Measurements from ENCODE around the gene MS4A15.
"Not testable (repeated sequence)": the region's sequence is repeated elsewhere in the genome, so short reads cannot be mapped to it uniquely, and the experiment has no call there.

MS4A15 gene, protein sequence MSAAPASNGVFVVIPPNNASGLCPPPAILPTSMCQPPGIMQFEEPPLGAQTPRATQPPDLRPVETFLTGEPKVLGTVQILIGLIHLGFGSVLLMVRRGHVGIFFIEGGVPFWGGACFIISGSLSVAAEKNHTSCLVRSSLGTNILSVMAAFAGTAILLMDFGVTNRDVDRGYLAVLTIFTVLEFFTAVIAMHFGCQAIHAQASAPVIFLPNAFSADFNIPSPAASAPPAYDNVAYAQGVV

DNA sequence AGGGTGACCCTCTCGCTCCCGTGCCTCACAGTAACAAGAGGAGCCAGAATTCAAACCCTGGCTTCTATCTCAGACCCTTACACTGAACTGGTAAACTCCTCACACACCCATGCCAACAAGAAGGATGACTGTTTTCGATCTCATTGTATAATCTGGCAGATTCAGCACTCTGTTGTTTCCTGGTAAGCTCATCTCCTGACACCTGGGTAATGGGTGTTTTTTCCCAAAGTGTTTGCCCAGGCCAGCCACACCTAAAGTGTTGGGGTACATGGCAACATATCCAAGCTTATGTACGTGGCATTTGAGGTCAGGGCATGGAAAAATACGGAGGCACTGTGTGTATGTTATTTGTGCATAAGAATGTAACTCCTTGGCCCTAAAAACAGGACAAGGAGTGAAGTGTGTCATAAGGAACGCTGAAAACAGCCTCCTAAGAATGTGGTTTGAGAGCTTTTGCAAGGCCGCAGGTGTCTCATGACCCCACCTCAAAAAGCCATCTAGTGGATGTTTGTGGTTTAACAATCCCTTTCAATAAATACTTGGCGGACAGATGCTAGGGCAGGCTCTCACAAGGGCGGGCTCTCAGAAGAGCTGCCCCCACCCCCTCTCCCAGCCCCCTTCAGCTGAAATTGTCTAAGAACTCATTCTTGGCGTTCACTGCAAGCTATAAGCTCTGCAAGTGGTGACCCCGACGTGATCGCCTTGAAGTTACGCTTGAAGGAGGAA is at the start of gene MS4A15:
Gene MS4A15, plus strand, starts transcription at position 561 of the 726 bp plus-strand sequence. CDS start 6,867 bp downstream, outside the sequence.
- H3K27ac ChIP-seq = no peak within 1 kb of the TSS

DNA sequence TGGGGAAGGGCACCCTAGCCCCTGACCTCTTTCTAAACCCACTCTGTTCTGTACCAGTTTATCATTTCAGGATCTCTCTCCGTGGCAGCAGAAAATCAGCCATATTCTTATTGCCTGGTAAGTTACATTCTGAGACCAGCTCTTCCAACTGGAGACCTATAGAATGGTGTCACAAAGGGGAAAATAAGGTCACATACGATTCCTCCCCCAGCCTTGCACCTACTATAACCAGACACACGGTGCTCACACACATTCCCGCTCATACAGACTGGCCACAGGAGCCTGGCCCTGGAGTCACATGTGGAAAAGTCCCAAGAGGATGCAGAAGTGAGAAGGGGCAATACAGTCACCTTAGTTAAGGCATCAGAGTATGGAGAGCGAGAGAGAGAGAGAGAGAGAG is 49.7 kb upstream of the MS4A15 start:
- no peak overlapping the region for H3K4me3 ChIP-seq
- H3K27ac ChIP-seq = no peak overlapping the region

More for the DNA sequence above, at the start of gene MS4A15:
- H3K4me3 ChIP-seq = no peak within 1 kb of the TSS

DNA sequence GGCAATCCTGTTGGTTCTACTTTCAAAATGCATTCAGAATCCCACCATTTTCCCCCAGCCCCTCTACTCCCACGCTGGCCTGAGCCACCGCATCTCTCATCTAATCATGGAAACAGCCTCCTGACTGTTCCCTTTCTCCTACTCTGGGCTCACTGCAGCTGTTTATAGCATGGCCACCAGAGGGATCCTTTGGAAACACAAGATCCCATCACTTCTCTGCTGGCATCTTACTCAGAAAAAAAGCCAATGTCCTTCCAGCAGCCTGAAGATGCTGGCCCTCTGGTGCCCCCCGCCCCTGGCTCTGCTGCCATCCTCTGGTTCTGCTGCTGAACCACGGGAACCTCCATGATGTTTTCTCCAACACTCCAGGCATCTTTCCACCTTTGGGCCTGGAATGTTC is 46.2 kb upstream of the MS4A15 start:
- Histone ChIP-seq H3K4me3 (no peak overlapping the region), H3K27ac (no peak overlapping the region)

DNA sequence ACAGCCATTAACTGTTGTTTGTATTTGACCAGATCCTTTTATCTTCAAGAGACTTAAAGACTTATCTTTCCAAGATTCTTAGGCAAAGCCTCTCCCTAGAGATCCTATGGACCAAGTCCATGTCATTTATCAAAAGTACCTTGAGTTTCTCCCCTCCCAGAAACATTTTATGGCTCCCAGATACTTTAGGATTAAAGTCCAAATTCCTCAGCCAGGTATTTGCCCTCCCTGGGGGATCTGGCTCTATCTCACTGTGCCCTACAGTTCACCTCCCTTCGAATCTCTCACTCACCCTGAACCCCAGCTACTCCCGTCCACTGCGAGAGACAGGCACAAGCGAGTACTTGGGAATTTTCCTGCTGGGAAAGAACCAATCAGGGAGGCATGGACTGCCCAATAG is 45.4 kb upstream of the MS4A15 start:
- Histone ChIP-seq H3K4me3 (no peak overlapping the region), H3K27ac (no peak overlapping the region)

DNA sequence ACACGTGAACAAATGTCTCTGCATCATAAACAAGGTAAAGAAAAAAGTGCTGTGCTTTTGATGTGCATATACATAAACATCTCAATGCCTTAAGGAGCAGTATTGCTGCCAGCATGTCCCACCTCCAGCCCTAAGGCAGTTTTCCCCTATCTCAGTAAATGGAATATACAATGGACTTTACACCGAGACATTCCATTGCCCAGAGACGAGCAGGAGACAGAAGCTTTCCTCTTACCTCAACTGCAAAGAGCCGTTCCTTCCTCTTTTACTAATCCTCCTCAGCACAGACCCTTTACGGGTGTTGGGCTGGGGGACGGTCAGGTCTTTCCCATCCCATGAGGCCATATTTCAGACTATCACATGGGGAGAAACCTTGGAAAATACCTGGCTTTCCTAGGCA is 43.2 kb upstream of the MS4A15 start:
- not testable (repeated sequence) for H3K4me3 ChIP-seq, H3K27ac ChIP-seq

DNA sequence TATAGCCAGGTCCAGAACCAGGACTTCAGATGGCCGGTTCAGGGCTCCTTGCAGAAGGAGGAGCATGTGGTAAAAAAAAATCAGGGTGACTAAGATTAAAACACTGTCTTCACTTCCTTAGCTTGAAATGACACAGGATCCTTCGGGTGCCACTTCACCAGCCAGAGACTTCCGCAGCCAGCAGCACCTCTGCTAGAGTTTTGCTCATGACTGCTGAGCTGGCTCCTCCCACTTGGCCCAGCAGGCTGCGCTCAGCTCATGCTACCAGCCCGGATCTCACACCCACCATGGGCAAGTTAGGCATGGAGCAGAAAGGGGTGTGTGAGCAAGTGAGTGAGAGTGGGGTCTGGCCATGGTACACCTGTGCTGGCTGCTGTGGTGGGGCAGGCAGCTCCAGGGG is 38.7 kb upstream of the MS4A15 start:
- H3K27ac ChIP-seq = no peak overlapping the region
- no peak overlapping the region for H3K4me3 ChIP-seq

DNA sequence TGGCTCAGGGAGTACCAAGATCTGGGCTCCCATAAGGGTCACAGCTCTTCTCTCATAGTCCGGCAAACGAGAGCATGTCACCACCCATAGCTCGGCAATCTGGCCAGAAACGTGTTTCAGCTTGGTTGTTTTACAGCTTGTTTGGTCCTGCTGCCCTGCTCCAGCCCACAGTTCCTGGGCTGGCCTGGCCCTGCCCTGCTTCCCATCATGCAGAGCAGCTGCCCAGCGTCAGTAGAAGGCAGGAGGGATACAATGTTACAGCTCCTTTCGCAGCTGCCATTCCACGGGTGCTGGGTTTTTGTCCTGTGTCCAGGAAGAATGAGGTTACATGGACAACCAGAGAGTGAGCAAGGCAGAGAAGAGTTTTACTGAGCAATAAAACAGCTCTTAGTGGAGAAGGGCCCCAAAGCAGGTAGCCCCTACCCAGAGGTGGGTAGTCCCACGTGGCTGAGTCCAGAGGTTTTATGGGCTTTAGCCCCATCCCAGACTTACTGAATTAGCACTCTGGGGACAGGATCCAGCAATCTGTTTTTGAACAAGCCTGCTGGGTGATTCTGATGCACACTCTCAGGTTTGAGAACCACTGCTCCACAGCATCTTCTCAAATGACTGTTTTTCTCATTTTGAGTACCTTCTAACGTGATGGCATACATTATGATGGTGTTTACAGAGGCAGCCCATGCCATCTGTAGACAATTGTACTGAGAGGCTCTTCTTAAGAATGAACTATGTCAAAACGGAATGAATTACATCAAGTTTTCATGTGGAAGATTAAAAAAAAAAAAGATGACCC is 37.9 kb upstream of the MS4A15 start:
- Histone ChIP-seq H3K4me3 (no peak overlapping the region), H3K27ac (no peak overlapping the region)

DNA sequence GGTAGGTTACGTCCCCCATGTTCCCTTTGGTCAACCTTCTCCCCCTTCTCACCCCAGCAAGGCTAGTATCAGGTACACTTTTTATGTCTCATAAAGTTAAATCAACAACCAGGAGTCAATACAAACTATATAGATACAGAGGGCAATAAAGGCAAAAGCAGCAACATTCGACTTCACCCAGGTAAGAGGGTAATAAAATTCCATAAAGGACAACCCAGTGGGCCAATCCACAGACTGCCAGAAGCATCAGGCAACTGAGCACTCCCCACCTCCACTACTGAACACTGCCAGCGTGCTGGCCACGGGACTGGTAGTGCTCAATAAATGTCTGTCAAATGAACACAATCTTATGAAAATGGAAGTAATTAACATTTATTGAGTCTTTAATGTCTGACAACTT is 37.3 kb upstream of the MS4A15 start:
- no peak overlapping the region for H3K4me3 ChIP-seq
- H3K27ac ChIP-seq = no peak overlapping the region

DNA sequence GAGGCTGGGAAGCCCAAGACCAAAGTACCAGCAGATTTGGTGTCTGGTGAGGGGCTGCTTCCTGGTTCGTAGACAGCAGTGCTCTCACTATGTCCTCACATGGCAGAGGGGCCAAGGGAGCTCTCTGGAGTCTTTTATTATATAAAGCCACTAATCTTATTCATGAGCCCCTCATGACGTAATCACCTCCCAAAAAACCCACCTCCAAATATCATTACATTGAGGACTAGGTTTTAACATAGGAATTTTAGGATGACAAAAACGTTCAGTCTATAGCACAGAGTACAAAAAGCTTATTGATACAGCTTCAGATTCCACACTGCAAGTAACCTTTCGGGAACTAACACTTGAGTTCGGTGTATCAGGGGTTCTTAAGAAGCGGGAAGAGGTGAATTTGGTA is 36.2 kb upstream of the MS4A15 start:
- Histone ChIP-seq H3K4me3 (no peak overlapping the region), H3K27ac (no peak overlapping the region)

DNA sequence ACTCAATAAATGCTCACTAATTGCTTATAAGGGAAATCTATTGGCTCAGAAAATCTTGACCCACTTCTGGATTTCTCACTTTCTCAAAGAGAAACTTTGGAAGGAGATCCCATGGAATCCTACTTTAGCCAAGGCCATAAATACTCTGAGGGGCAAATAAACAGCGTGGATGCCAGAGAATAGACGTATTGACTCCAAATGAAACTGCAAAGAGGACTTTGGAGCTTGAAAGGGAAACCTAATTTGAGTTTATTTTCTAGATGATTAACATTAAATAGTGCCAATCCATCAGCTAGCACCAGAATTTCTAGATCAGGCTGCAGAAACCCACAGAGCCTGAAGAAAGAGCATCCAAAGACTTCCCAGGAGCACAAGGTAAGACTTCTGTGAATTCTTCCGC is 32.2 kb upstream of the MS4A15 start, which contains the start of gene MS4A18:
Gene MS4A18, plus strand, starts transcription at position 301 of the 400 bp plus-strand sequence.
- H3K4me3 ChIP-seq = no peak within 1 kb of the TSS
- H3K27ac ChIP-seq = no peak within 1 kb of the TSS

DNA sequence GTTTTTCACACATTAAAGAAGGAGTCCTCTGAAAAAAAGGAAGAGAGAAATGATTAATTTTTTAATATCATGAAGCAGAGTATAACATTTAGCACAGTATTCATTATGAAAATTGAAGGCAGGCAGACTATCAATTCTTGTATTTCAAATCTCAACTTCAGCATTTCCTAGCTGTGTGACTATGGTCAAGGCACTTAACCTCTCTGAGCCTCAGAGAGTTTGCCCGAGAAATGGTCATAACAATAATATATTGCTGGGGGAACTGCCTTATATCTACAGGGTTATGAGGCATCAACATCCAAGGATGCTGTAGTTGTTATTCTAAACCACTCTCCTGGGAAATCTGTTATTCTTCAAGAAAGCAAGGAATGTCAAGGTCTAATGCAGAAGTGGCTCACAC is 31.1 kb upstream of the MS4A15 start:
- no peak overlapping the region for H3K4me3 ChIP-seq
- no peak overlapping the region for H3K27ac ChIP-seq

DNA sequence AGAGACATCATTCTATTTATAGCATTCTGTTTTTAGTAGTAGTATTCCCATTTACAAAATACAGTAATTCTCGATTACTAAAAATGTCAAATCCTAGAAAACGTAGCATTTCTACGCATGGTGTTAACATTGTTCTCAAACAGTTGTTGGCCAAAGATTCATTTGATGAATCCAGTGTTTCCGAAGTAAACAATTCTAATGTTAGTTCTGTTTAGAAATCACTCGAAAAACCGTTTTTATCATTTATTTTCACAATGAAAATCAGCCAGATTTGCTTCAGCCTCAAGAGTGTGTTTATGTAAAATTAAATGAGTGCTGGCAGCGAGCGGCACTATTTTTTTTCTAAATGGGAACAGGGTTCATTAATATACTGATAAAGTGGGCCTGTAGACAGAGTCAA is 25.1 kb upstream of the MS4A15 start:
- Histone ChIP-seq H3K27ac (no peak overlapping the region), H3K4me3 (no peak overlapping the region)

DNA sequence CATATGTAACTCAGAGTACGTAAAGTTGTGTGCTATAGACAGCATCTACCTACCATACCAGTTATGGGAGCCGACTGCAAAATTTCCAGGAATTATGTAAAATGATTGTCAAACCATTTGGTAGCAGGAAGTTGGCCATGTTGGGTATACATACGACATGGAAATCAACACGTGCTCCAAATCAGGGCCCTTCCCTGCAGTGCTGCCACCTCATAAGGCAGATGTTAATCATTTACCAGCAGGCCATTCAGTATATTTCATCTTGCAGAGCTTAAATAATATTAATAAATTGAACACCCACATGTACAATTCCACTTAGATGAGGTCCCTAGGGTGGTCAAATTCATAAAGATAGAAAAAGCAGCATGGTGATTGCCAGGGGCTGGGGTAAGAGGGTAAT is 22.4 kb upstream of the MS4A15 start:
- no peak overlapping the region for H3K4me3 ChIP-seq
- no peak overlapping the region for H3K27ac ChIP-seq

DNA sequence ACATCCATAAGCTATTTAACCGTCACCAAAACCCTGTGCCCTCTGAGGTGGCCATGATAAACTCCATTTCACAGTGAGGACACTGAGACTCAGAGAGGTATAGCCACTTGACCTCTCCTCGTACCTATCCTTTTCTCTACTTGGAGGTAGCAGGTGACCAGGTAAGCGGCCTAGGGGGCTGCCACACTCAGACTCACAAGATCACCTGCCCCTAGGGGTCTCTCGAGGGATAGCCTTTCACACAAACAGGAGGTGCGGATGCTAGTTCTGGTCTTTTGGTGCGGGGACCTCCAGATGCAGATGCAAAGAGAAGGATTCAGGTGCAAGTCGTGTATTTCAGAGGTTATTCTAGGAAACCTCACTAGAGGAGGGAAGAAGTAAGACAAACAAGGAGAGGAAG is 17.6 kb upstream of the MS4A15 start:
- H3K27ac ChIP-seq = no peak overlapping the region
- no peak overlapping the region for H3K4me3 ChIP-seq

DNA sequence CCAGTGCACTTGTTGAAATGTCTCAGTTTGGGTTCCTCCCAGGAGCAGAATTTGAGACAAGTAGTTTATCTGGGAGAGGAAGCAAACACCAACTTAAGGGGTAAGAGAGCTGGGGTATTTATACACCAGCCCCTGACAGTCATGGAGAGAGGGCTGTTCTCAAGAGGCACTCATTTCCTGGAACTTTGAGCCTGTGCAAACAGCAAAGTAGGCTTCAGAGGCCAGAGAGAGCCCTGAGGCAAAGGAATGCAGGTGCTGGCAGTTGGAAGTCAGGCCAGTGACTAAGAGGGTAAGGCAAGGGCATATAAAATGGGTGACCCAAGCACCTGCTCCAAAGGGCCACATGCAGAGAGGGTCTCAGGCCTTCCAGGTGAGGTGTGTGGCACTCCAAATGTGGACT is 16.1 kb upstream of the MS4A15 start:
- no peak overlapping the region for H3K27ac ChIP-seq
- no peak overlapping the region for H3K4me3 ChIP-seq

DNA sequence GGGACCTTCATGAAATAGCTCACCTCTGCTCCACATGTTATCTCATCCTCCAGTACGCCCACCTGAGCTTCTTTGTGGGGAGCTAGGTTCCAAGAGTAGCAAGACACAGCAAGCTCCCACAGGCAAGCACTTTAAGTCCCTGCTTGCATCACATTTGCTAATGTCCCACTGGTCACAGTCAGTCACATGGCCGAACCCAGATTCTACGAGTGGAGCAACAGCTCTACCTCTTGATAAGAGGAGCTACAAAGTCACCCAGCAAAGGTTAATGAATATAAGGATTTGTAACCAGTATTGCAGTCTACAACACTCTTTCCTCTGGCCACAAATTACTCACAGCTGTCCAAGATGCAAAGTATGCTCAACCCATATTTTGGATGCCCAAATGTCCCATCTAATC is 15.2 kb upstream of the MS4A15 start:
- Histone ChIP-seq H3K27ac (no peak overlapping the region), H3K4me3 (no peak overlapping the region)

DNA sequence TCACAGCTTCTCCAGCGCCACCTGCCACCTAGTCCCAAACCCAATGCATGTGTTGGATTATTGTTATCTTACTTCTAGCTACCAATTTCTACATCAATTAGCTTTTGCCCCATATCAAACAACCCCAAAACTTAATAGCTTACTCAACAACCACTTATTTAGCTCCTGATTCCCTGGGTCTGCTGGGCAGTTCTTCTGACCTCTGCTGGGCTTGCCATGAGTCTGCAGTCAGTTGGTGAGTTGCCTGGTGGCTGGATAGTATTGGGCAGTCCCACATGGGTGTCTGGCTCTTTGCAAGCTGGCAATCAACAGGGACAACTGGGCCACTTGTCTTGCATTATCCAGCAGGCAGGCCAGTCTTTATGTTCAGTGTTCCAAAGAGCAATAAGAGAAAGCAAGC is 13.6 kb upstream of the MS4A15 start:
- H3K27ac ChIP-seq = no peak overlapping the region
- H3K4me3 ChIP-seq = no peak overlapping the region

DNA sequence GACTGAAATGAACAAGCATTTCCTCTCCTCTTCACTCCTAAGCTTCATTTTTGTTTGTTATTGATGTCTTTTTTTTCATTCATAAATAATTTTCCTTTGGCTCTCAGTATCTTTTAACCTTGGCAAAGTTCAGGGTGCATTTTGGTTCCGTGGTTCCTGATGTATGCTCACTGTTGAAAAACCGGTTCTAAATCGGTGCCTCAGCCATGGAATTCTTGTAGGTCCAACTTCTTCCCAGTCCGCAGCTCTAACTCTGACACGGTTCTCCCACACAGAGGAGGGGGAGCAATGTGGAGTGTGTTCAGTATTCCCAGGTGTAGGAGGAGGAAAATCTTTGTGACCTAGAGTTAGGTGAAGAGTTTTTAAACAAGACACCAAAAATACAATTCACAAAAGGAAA is 12.6 kb upstream of the MS4A15 start:
- H3K27ac ChIP-seq = no peak overlapping the region

DNA sequence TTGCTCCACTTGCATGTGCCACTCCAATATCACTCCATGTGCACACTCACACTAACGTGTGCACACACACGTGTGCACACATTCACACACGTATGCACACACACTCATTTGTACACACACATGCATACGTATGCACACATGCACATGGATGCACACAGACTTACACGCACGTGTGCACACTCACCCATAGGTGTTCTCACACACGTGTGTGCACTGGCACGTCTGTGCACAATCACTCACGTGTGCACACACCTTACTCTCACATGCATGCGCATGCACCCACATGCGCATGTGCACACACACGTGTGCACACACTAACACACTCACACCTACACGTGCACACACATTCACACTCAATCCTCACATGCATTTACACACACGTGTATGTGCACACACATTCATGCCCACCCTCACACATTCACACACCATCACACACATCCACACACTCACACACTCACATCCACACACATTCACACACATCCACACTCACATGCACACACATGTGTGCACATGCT is 9.3 kb upstream of the MS4A15 start:
- H3K27ac ChIP-seq = no peak overlapping the region
- H3K4me3 ChIP-seq = no peak overlapping the region

More for the DNA sequence above, 12.6 kb upstream of the MS4A15 start:
- H3K4me3 ChIP-seq = no peak overlapping the region

DNA sequence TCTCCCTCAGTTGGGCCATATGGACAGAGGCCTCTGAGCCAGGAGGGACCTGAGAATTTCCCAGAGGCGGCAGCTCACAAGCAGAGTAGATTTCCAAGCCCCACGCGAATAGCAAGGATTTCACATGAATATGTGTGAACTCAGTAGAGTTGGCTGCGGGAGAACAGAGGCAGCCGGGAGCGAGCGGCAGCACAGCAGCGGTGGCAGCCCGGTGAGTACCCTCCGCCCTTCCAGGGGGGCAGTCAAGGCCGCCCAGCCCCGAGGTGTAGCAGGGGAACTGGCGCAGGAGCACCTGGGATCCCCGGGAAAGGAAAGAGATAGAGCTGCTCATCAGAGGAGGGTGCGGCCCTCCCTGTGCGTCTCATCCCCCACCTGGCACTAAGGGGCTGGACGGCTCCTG is 8.4 kb upstream of the MS4A15 start:
- H3K4me3 ChIP-seq = no peak overlapping the region
- H3K27ac ChIP-seq = no peak overlapping the region

DNA sequence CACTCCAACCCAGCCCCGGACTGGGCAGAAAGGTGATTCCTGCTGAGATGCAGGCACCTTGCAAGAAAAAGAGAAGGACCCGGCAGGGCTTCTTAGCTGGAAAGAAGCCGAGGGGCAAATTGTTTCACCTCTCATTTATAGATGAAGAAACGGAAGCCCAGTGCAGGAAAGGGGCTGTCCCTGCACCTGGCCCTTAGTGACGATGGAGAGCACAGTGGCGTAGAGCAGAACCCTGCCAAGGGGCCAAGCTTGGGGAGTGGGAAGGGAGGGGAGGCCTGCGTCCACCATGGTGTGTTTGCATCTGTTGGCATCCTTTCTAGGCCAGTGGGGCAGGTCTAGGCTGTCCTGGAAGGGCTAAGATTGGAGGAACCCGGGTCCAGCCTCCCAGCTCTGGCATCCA is 7.8 kb upstream of the MS4A15 start:
- H3K4me3 ChIP-seq = no peak overlapping the region
- no peak overlapping the region for H3K27ac ChIP-seq
